ENCODE measurements around the gene ZNF211.

ZNF211 gene

DNA sequence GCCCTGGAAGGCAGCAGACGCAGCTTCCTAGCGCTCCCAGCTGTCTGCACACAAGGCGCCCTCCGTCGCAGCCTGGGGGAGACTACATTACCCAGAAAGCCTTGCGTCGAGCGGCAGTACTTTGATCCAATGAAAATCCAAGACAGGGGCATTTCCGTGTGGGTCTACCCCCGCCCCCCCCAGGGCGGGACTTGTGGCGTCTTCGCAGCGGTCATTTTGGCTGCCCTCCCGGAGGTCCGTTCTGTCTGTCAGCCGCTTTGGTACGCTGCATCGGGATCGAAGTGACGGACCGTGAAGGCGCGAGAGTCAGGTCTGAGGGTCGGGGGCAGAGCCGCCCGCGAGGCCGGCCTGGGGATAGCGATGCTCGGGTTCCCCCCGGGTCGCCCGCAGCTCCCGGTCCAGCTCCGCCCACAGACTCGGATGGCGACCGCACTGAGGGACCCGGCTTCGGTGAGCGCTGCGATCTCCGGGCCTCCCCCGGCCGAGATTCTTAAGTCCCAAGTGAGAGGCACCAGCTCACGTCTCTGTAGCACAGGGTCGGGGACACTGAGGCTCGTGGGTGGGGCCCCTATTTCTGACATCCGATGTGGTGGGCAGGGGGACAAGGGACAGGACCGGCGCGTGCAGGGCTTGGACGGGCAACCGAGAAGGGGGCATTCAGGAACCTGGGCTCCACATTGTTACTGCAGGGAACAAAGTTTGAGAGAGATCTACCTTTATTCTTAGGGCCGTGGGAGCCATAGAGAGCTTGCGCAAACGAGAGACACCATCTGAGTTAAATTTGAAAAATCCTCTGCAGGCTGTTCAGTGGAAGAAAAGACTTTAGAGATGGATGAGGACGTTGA lies at the start of gene ZNF211:
TSS of gene ZNF211 (plus strand) at position 182 of the 845 bp plus-strand sequence. CDS start at position 361, 179 bp downstream.
- peak; percentile 95 for DNase-seq

DNA sequence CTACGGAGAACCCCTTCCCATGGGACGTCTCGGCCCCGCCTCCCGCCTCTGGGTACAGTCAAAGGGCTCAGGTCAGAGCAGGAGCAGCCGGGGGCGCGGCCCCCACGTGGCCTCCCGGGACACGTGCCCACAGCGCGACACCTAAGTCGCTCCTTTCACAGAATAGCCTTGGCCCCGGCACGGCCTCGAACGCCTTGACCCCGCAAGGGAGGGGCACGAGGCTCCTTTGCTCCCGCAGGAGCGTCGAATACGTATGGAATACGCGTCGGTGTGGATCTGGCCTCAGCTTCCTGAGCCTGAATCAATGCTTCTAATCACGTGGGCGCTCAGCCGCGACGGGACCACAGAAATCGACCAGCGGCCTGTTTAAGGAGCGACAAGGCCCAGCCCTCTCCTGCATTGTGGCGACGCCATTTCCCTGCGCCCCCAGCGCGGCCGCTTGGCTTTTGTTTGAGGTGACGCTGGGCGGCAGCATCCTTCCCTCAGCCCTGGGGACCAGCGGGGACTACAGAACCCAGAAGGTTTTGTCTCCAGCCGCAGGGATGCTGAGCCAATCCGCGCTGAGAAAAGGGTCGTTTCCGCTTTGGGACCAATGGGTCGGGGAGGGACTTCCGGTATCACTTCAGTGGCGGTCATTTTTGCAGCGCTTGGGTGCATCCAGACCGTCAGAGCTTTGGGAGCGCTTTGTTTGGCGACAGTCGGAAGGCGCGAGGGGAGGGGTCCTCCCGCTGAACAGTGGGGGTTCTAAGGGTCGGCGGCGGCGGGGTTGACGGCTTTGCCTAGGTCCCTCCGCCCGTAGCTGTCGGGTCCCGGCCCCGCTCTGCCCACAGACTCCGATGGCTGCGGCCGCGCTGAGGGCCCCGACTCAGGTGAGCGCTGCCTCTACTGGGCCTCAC lies 49.2 kb upstream of the ZNF211 start, which contains the start of gene ZIK1:
TSS of gene ZIK1 (plus strand) at position 625 of the 896 bp plus-strand sequence. CDS start at position 837, 212 bp downstream.
- DNase-seq: peak; percentile 91

DNA sequence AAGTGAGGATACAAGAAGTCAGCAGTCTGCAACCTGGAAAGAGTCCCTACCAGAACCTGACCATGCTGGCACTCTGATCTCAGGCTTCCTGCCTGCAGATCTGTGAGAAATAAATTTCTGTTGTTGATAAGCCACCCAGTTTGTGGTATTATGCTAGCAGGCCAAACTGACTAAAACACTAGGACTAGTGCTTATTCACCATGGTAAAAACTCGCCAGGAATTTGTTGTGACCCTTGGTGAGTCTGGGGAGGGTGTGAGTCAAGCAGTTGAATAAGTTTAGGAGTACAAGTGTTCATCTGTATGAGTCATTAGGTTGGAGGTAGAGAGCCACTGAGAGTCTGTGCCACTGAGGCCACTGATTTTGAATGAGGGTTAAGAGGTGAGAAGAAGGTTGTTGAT lies 45.4 kb upstream of the ZNF211 start:
- no peak for DNase-seq

DNA sequence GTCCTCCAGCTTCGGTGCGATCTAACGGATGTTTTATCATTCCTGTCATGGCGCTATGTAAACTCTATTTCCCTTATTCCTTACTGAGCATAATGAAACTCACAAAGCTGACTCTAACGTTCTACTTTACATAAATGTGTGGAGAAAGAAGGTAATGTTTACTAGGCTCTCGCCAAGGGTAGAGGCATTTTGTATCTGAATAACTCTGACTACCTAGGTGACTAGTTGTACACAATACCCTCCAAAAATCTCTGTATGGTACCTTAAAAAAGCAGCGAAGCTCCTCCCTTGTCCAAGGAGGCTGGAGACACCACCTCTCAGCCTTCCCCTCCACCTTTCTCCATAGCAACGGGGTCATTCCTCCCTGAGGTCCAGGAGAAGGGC lies 33.6 kb upstream of the ZNF211 start:
- no peak for DNase-seq

DNA sequence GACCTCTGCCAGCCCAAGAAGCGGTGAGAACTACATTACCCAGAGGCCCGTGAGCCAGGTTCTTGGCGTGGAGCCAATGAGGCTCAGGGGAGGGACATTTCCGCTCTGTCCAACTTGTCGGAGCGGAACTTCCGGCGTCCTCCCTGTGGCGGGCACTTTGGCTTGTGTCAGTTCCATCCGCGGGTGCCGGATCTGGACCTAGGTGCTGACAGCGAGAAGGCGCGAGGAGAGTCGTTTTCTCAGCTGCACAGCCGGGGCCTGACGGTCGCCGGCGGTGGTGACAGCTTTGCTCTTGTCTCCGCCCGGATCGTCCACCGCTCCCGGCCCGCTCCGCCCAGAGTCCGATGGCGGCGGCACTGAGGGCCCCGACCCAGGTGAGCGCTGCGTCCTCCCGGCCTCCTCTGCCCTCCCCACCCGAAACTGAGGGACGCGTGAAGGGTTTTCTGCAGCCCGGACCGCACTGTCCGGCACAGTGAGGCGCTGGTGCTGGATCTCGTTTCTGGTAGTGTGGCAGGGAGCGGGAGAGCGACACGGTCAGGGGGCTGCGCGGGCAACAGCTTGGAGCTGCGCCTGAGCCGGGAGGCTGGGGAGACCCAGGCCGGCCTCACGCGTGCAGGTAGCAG lies 33.1 kb upstream of the ZNF211 start, which contains the start of gene ZNF530:
TSS of gene ZNF530 (plus strand) at position 125 of the 623 bp plus-strand sequence. CDS start 4,461 bp downstream, outside the sequence.
- DNase-seq: peak; percentile 96

DNA sequence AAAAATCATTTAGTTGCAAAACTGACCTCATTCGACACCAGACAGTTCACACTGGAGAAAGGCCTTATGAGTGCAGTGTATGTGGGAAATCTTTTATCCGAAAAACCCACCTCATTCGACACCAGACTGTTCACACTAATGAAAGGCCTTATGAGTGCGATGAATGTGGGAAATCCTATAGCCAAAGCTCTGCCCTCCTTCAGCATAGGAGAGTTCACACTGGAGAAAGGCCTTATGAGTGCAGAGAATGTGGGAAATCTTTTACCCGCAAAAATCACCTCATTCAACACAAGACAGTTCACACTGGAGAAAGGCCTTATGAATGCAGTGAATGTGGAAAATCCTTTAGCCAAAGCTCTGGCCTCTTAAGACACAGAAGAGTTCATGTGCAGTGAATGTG lies 26.0 kb upstream of the ZNF211 start:
- DNase-seq: no peak

DNA sequence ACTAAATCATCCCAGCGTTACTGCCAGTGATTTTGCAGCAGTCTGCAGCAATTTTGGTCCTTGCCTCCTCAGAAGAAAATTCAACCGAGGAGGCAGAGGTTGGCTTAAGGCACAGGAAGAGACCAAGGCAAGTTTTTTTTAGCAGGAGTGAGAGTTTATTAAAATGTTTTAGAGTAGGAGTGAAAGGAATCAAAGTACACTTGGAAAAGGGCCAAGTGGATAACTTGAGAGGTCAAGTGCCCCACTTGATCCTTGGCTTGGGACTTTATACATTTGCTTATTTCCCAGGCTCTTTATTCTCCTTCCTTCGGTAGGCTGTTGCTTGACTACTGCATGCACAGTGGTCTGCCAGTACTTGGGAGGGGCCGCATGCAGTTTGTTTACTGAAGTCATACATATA lies 21.9 kb upstream of the ZNF211 start:
- DNase-seq: no peak

DNA sequence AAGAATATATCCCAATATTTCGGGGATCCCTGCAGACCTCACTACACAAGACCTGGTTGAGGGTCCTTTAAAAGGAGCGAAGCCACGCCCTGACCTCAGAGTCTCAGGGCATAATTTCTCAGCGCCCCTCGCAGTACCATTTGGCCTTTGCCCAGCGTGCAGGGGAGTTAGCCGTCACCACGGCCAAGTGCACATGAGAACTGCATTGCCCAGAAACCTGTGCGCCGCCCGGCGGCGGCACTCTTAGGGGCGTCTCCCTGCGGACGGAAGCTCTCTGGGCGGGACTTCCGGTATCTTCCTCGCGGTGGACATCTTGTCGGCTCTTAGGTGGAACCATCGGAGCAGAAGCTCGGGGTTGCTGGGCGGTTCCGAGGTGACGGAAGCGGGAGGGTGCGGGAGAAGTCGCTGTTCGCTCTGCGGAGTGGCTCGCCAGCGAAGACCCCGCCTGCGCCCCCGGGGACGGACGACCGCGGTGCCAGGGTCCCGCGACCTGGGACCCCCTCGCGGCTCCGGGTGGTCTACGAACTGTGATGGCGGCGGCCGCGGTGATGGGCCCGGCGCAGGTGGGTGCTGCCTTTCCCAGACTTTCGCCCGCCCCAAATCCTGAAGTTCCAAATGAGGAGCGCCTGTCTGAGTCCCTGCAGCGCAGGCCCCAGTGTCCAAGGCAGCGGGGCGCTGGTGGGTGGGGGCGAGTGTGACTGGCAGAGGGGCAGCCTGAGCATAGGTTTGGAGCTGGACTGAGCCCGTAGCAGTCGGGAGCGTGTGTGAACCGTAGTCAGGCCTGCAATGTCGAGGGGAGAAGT lies 18.8 kb upstream of the ZNF211 start, which contains the start of gene ZNF134:
TSS of gene ZNF134 (plus strand) at position 302 of the 803 bp plus-strand sequence. CDS start 5,227 bp downstream, outside the sequence.
- DNase-seq: peak; percentile 95

DNA sequence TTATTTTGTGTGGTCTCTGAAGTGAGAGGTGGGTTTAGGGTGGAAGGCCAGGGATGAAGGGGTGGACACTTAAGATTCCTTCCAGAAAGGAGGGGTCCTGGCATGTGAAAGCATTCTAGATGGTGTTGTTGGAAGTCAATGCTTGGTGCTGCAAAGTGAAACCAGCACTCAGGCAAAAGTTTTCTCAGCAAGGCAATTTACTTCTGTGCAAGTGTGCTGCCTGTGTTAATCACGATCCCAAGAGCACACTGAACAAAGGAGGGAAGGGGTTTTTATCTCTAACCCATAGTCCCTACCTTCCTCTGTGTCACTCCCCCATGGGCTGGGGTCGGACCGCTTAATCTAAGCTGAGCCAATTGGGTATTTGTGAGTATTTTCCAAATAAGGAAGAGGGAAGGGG lies 17.6 kb upstream of the ZNF211 start:
- no peak for DNase-seq

DNA sequence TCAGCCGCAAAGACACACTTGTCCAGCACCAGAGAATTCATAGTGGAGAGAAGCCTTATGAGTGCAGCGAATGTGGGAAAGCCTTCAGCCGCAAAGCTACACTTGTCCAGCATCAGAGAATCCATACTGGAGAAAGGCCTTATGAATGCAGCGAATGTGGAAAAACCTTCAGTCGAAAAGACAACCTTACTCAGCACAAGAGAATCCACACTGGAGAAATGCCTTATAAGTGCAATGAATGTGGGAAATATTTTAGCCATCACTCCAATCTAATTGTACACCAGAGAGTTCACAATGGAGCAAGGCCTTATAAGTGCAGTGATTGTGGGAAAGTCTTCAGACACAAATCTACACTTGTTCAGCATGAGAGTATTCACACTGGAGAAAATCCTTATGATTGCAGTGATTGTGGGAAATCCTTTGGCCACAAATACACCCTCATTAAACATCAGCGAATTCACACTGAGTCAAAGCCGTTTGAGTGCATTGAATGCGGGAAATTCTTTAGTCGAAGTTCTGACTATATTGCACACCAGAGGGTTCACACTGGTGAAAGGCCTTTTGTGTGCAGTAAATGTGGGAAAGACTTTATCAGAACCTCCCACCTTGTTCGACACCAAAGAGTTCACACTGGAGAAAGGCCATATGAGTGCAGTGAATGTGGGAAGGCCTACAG lies 12.2 kb upstream of the ZNF211 start:
- no peak for DNase-seq

DNA sequence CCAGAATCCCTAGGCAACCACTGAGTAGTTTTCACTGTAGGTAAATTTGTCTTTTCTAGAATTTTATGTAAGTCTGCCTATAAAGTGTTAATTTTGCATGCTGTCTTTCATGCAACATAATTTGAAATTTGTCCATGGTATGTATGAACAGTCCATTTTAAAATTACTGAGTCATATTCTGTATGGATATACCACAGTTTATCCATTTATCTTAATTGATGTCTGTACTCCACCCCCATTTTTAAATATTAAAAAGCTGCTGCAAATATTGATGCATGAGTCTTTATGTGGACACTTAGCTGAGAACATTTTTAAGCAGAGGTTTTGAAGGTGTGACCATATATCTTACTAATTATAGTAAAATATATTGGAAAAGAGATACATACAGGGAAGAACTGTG lies 9.9 kb upstream of the ZNF211 start:
- no peak for DNase-seq

DNA sequence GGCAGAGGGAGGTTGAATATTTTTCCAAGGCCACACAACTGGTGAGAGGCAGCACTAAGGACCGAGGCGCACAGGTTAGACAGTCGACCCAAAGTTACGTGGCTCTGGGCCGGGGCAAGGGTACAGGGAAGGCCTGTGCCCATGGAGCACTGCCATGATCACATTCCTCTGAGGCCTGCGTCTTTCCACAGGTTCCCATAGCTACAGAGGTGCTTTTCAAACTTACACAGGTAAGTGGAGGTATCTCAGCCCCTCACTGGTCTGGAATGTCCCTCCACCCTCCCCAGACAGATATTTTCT lies 814 bp downstream of the ZNF211 start:
- DNase-seq: no peak

DNA sequence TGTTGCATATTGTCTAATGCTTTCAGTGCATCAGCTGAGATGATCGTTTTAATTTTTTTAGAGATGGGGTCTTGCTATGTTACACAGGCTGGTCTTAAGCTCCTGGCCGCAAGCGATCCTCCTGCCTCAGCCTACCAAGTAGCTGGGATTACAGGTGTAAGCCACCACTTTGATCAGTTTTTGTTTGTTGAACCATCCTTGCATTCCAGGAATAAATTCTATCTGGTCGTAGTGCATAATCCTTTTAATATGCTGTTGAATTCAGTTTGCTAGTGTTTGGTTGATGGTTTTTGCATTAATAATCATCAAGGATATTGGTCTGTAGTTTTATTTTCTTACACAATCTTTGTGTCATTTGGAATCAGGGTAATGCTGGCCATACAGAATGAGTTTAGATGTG lies 4.4 kb downstream of the ZNF211 start:
- no peak for DNase-seq

DNA sequence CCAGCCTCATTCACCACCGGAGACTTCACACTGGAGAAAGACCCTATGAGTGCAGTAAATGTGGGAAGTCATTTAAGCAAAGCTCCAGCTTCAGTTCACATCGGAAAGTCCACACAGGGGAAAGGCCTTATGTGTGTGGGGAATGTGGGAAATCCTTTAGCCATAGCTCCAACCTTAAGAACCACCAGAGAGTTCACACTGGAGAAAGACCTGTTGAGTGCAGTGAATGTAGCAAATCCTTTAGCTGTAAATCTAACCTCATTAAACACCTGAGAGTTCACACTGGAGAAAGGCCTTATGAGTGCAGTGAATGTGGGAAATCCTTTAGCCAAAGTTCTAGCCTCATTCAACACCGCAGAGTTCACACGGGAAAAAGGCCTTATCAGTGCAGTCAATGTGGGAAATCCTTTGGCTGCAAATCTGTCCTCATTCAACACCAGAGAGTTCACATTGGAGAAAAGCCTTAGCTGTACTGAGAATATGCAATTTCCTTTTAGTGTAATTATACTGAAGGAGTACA lies 8.8 kb downstream of the ZNF211 start:
- no peak for DNase-seq

DNA sequence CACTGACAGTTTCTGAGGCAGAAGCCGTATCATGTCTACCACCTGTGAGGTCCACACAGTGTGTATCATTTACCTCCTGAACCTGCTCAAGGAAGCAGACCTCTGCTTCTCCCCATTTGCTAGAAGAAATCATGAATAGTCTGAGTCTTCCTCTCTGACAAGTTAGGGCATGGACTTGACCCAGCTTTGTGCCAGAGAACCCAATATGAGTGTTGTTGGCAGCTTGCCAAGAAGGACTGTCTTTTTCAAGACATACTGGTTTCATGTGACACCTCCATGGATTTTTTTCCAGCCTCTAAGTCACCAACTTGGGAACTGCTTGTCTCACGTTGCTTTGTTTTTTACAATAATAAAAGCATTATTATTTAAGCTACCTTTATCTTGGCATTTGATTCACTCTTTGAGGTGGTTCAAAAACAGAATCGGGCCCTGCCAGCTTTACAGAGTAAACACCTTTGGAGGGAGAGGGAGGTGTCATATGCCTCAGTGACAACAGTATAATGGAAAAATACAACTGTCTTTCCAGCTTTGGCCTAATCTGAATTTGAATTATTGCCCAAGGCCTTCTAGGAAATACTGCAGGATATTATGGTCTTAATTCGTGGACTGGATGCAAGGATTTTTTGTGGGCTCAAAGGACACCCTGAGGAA lies 9.6 kb downstream of the ZNF211 start:
- DNase-seq: peak; percentile 36

DNA sequence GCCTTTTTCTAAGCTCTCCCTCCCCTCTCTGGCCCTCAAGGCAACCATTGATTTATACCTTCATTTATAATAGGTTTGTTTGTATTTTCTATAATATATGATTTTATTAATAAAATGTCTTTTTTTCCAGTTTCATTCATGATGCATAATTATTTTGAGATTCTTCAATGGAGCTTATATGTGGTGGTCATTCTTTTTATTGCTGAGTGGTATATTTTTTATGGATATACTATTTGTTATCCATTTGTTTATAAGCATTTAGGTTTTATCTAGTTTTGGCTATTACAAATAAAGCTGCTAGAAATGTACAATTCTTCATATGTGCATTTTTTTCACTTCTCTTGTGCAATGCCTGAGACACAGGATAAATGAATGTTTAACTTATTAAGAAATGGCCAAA lies 10.8 kb downstream of the ZNF211 start:
- DNase-seq: no peak

DNA sequence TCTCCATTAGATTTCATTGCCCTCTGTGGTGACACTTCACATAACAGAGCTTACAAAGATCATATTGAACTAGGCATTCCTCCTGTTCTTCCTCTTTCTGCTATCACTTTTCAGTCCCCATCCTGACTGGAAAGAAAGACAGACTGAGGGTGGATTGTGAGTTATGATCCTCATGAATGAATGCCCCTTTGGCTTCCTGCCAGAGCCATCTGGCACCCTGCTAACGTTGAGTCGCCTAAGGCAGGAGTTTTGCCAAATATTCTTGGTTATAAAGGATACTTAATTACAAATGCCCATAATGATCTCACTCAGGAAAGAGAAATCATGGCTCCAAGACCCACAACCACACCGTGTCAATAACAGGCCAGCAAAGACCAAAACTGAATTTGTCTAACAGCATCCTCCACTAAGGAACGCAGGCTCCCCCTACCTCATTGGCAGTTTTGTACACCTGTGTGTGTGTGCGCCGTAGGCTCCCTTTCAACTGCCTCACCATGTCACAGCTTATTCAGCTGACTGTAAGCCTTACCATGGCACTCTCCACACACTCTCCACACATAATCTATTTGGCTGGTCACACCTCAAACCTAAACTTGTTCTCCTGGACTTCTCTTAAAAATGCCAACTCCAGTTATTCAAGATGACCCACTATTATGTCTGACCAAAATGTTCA lies 15.5 kb downstream of the ZNF211 start:
- peak; percentile 86 for DNase-seq

DNA sequence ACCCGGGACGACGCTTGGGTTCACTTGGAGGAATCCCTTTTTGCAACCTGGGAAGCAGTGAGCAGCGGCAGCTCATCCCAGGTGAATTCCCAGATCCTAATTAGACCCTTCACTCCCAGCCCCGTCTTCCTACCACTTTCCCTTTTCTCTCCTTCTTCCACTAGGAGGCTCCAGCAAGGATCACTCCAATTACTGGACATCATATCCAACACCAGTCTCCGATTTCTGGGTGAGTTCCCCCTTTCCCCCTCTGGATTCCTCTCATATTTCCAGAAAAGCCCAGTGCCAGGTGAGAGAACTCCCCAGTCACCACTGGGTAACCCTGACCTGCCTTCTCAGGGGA lies 18.7 kb downstream of the ZNF211 start:
- no peak for DNase-seq

DNA sequence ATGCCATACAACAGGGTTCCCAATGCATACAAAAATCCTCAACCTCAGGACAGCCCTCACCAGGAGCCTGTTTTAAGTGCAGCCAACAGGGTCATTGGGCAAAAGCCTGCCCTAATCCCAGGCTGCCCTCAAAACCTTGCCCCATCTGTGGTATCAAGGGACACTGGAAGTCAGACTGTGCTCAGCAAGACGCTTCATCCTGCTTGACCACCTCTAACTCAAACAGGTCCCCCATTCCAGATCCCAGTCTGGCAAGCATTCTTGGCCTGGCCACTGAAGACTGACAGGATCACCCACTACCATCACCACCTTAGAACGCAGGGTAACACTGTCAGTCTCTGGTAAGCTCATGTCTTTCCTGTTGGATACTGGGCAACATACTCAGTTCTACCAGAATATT lies 20.7 kb downstream of the ZNF211 start:
- DNase-seq: no peak

DNA sequence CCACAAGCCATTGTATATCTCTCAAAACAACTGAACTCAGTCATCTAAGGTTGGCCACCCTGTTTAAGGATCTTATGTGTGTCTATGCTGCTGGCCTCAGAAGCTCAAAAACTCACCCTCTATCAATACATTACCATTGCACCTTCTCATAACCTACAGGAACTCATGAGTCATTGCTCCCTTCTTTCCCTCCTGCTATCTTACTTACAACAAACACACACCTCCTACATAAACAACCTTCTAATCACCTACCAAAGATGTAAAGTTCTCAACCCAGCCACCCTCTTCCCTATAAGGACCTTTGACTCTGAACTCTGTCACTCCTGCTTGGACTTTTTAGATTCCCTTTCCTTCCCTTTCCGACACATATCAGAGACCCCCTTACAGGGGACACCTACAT lies 22.5 kb downstream of the ZNF211 start:
- no peak for DNase-seq

DNA sequence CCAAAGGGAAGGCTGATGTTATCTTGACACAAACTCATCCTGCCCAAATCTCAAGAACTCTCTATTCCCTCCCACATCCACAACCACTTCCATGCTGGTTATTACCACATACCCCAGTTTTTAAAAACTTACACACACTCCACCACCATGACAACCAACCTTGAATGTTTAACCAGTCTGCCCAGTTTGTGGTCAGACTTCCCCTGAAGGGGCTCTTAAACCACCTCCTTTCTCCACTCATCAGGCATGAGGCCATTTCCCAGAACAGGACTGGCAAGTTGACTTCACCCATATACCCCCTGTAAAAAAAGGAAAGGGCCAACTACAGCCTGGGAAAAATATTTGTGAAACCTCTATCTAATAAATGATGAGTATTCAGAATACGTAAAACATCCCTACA lies 23.4 kb downstream of the ZNF211 start:
- DNase-seq: no peak

Data from NCI-H1105 (cell line).